Mesenteric fat pad (tissue), 1 donor: ENCODE measurements around the gene MTOR. TPM values are rescaled to one million over a fixed set of nuclear protein-coding genes. Genes with fewer than 3 reads are reported as not detected.

Experiments used
- DNase-seq: peaks from one replicate; pipeline ENCODE4 v3.0.0-alpha.2; 2020; ENCODE audit warnings: low spot score
- total RNA-seq: library from RNA; stranded (reverse); fragmentation: NEBNext Ultra II Directional; extraction: Animal tissue kit (Norgen Biotek cat#: 25700); gene quantifications from one replicate; pipeline ENCODE4 v1.2.1, GENCODE V29; 2021
- donor health status: DM: yes; HTN: yes; CAD: no.

MTOR gene
- total RNA-seq, 1 donor from 2014 or later: 35.1 TPM

- no peak for DNase-seq
These were observed 109.6 kb downstream of the MTOR start for GRCh38 chr1:11152755-11153154.

DNA sequence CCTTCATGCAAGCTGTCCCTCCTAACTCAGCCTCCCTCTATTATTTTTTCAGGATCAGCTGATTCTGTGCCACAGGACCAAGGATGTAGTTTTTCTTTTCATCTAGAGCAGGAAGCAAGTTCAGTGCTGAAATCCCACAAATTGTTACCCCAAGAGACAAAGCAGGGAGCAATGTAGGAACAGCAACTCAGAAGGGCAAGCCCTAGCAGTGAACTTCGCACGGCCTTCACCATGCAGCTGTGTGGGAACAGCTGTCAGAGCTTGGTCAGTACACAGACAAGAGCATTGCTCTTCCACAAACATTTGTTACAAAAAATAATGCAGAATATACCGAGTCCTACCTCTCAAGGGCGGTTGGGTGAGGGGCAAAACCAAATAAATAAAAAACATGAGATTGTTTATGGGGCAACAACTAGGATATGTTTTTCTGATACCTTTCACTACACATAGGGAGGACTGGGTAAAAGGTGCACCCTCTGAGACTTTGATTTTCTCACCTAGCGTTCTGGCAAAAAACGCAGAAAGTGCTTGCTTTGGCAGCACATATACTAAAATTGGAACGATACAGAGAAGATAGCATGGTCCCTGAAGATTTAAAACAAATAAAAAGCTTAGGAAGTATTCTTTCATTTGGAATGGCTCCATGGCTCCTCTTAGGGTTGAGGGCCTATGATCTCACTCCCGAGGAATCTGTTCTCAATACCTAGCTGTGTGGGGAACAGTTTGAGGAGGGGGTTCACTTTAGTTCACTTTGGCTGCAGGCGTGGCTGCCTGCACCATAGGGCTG lies 110.3 kb downstream of the MTOR start:
- DNase-seq: no peak

GRCh38 chr1:11151114-11151513 lies 111.2 kb downstream of the MTOR start:
- no peak for DNase-seq

DNA sequence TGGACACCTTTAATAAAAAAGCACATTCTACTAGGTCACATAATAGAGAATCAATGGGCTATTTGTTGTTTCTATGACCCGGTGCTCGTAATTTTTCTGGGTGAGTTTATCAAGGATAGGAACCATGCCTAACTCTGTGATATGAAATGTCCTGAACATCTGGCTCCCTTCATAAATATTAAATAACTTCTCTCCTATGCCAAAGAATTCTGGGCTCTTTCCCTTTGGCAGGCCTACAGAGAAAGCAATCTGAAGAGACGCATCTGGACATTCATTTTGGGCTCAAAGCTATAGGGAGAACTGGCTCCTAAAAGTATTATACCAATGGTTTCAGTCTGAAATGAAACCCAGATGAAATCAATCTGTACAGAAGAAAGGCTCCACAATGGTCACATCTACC lies 112.0 kb downstream of the MTOR start:
- DNase-seq: no peak

DNA sequence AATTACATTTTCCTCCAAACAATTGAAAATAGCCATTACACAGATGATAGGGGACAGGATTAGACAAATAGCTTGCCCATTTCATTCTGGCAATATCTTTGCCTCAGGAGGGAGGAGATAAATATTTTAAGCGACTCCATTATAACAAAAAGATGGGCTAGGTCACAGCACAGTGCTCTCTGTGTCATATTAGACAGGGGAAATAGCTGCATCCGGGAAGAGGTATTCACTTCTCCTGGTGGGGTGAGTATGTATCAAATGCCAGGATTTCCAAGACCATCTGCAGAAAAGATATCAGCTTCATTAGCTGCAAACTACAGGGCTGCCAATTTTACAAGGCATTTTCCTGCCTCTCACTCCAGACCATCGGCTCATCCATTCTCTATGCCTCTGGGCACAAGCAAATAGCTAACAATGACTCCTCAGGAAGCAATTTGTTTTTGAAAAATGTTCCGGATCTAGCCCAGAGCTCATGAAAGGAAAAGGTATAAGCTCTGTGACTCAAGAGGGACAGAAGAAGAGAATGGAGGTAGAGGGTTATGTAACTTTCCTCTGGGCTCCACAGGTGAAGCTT lies 115.1 kb downstream of the MTOR start:
- no peak for DNase-seq

DNA sequence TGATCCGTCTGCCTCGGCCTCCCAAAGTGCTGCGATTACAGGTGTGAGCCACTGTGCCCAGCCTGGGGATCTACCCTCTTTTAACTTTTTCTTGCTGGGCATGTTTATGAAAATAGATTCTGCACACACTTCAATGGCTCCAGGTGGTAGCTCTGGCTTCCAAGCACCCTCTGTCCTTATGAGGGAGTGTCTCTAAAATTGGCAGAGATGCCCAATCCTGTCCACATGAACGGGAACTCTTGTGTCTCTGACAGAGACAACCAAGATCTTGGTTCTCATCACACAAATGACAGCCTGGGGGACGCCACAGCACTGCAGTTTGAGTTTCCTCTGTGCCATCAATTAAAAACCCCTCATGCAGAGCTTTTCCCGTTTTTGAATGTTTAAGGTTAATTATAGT lies 116.6 kb downstream of the MTOR start:
- no peak for DNase-seq

DNA sequence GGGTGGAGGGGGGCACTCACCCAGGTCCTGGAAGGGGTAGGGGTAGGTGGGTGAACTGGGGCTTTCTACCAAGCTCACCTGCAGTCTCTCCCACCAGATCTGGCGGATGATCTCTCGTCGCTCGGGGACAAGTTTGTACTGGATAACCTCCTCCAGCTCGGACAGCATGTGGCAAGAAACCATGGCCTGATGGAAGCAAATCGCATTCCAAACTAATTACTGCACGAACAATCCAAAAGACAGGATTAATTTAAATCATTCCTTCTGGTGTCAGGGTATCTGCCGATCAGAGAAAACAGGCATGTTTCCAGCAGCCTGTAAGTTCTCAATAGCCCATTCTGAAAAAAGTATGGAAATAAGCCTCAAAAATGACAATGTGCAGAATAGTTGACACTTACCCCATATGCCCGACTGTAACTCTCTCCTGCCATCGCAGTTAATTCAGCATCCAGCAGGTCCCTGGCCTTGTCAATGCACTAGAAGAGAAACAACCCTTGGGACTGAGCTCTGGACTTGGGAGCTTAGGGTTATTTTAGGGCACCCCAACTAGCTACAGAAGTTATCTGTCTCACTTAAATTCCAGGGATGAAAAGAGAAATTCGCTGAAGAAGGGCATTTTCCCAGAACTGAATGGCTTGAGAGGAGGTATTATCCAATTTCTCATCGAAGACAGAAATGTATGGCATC lies 117.6 kb downstream of the MTOR start:
- DNase-seq: no peak

GRCh38 chr1:11143907-11144306 lies 118.4 kb downstream of the MTOR start:
- no peak for DNase-seq

- DNase-seq: no peak
These were observed 119.0 kb downstream of the MTOR start for GRCh38 chr1:11143401-11143800.

DNA sequence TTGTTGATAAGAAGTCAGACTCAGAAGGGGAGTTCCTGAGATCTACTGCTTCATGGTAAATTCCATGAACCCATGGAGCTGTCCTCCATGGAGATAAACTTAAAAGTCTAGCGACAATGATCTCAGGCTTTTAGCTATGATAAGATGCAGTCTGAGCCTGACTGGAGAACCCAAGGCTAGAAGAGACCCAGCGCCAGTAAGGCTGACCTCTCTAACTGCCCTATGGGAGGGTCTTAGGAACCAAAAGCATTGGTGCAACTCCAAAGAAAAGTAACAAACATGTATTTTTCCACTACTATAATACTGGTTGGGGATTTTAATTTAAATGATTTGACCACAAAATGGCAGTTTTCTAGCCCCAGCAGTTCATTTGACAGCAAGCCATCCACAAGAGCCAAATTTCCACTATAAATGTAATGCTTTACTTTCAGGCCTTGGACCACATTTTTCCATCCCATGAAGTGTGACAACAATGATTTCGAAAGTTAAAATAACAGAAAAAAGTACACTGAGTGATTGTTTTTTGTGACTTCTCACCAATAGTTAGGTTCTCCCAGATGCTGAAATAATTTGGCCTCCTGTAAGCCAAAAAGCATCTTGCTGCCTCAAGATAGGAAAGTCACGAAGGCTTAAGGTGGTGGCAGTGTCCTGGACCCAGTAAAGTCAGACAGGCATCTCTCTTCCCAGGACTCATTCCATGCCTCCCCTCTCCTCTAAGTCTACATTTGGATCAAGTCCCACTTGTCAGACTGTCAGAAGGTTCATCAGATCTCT lies 119.5 kb downstream of the MTOR start:
- no peak for DNase-seq

GRCh38 chr1:11138952-11139351 lies 123.4 kb downstream of the MTOR start:
- no peak for DNase-seq

- DNase-seq: no peak
These were observed 124.3 kb downstream of the MTOR start for GRCh38 chr1:11138029-11138428.

DNA sequence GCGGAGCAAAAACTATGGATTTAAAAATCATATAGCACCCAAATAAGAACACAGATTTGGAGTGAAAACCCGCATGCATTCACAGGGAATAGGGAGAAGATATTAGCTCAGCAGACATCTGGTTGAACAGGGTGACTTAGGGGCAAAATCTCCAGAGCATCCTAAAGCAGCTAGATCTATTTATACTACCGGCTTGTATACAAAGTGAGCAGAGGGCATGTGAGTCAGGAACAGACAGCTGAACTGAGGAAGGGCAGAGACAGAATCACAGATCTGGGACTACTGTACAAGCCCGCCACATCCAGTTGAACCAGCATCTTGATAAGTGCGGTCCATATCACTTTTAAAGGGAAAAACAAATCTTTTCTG lies 127.5 kb downstream of the MTOR start:
- no peak for DNase-seq

GRCh38 chr1:11134251-11134897 lies 128.0 kb downstream of the MTOR start:
- no peak for DNase-seq

DNA sequence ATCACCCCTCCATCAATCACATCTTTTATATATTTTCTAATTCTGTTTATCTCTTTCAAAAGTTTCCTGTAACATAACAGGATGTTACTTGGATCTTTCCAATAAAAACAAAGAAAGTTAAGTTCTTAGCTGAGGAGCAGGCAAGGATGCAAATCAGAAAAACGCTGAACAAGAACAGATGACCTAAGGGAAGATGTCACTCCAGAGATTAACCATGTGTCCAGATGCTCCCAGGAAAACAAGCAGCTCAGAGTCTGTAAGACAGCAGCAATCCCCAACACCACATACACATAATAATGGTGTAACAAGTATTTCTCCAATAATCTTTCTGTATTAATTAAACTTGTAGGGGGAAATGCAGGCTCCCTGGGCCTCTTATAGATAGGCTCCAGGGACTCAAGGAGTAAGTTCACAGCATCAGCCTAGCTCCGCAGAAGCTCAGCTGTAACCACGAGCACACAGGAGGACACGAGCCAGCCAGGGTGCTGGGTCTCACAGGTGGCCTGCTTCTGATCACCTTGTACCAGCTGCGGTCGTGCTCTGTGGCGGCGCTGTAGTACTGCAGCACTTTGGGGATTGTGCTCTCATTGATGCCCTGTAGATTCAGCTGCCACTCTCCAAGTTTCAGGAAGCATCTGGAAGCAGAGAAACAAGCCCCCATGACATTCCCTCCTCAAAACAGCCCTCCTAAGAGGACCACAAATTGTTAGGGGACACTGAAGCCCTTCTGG lies 129.6 kb downstream of the MTOR start:
- DNase-seq: no peak

DNA sequence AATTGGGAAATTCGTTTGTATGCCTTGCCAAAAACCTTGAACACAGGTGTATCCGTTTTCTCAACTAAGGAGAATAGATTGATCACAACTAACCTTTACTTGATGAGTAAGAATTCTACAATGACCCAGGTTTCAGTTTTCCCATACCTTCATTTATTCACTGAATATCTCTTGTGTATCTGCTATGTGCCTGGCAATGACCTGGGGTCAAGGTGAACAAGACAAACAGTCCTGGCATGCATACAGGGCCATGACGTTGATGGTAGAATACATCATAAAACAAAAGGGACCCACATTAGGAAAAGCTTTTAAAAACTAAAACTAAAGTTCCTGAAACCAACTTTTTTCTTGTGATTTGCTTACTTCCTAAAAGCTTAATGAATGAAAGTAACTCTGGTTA lies 130.5 kb downstream of the MTOR start:
- DNase-seq: no peak

GRCh38 chr1:11130406-11130805 lies 131.9 kb downstream of the MTOR start:
- no peak for DNase-seq

- no peak for DNase-seq
These were observed 132.5 kb downstream of the MTOR start for GRCh38 chr1:11129649-11130390.

DNA sequence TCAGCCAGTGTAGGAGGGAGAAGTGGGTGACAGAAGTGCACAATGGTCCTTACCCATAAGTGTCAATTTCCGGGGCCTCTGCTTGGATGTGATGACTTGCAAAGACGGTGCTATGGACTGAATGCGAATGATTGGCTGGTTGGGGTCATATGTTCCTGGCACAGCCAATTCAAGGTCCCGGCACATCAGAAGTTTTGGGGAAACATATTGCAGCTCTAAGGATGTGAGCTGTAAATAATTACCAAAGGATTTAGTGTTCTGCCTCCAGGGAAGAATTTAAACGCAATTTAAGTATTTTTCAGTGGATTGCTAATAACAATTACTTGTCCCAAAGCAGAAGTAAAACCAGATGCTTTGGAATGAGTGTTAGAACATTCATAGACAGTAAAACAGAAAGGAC lies 135.8 kb downstream of the MTOR start:
- no peak for DNase-seq

- DNase-seq: no peak
These were observed 136.4 kb downstream of the MTOR start for GRCh38 chr1:11125931-11126330.
